GM21367 (cell line): ENCODE results near the gene OTOF.

Experiments
- ATAC-seq: cut with Tn5 transposase; IDR thresholded peaks from one replicate; pipeline ENCODE4 v1.9.1; 2021; ENCODE audit not compliant: unreplicated experiment

The OTOF gene

GRCh38 chr2:26477911-26478253 is at the start of gene OTOF:
Gene OTOF (minus strand): TSS chr2:26478124.
- ATAC-seq, result no peak

DNA sequence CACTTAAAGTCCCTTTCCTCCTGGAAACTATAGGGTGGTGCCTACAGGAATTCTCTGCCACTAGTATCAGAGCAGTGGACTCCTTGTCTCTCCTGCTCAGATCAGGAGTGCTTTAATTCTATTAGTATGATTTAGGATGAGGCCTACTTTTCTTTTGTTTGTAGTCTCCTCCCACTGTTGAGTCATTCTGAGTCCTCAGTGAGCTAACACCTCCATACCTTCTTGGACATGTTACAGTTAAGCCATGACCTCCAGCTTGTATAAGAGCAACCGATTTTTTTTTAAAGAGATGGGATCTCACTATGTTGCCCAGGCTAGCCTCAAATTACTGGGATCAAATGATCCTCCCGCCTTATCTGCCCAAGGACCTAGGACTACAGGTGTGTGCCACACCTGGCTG is 48.7 kb upstream of the OTOF start:
- ATAC-seq, result no peak

- no peak for ATAC-seq
Observed at GRCh38 chr2:26526105-26526504, 48.2 kb upstream of the OTOF start.

GRCh38 chr2:26523750-26524149 is 45.8 kb upstream of the OTOF start:
- no peak for ATAC-seq

GRCh38 chr2:26522751-26523171 is 44.8 kb upstream of the OTOF start:
- no peak for ATAC-seq

GRCh38 chr2:26522325-26522724 is 44.4 kb upstream of the OTOF start:
- ATAC-seq, result no peak

GRCh38 chr2:26521913-26522180 is 43.9 kb upstream of the OTOF start:
- ATAC-seq, result no peak

DNA sequence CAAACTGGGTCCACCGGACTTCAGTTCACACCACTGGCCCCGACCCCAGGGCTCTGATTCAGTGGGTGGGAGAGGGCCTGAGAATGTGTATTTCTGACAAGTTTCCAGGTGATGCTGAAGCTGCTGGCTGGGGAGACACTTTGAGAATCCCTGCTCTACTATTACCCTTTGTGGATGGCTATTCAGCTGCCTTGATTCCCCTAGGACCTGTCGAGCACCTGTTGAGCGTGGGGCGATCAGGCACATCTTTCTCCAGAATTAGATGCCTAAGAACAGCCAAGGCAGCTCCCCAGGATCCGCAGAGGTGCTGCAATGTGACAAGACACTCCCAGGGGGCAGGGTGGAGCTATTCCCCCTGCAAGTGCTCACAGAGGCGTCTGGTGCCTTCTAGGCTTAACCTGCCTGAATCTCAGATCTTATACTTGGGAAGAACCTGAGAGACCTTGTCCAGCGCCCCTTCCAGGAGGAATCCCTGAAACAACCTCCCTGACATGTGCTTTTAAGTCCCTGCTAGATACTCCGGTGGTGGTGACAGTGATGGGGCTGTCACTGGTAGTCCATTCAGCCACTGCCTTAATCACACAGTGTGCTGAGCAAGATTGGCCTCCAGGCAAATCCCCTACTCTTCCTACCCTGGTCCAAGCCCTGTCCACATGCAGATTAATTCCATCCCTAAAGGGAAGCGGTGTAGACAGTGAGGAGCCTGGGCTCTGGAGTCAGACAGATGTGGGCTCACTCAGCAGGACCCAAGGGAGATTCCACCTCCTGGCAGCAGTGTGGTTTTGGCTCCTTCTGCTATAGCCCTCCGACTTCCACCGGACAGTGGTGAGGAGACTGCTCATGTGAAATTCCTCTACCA is 43.4 kb upstream of the OTOF start:
- no peak for ATAC-seq

DNA sequence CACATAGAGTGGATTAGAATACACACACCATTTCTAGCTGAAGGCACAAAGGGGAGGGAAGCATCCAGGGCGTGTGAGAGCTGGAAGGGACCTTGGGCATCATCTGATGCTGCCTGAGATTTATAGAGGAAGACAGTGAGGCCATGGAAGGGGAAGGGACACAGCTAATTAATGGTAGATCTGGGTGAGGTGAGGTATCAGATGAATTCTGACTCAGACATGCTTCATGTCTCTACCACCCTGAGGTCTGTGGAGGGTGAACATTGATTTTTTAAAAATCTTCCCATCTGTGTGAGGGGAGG is 42.2 kb upstream of the OTOF start:
- no peak for ATAC-seq

DNA sequence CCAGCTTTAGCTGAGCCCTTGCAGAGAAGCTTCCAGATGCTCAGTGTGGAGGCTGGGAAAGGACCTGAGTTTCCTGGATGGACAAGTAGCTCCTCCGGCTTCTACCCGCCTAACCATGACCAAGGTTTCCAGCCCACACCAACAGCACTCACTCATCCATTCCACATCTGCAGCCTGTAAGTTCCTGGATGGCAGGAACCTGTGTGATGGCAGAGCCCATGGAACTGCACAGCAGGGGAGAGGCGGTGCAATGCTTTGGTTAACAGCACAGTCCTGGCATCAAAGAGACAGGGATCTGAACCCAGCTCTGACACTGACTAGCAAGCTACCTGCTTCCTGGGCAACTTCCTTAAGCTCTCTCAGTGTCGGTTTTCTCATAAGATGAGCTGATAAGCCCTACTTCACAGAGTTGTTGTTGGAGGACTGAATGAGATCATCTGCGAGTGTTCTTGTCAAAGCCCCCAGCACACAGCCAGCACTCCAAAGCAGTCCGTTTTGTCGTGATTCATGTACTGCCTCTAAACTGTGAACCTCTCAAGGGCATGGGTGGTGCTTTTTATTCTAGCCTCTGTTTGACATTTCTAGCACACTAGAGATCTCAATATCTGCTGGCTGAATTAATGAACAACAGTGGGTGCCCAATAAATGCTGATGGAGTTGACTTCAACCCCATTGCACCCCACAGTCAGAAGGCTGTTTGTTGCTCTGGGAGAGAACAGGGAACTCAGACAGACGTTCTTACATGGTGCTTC is 41.6 kb upstream of the OTOF start:
- no peak for ATAC-seq

DNA sequence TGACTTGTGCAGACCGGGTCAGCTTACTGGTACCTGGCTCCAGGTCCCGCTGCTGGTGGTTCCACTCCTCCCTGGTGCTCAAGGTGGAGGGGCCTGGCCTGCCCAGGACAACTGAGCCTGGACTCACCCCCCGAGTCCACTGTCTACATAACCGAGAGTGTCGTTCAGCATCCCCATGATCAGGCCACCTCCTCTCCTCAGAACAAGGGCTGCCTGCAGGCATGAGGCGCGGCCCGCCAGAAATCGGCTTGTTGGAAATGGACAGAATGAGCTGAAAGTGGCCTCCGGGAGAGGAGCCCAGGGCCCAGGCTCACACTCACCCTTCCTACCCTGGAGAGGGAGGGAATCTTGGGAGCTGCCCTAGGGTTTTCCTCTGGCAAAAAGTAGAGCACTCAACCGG is 38.9 kb upstream of the OTOF start:
- ATAC-seq, result no peak

DNA sequence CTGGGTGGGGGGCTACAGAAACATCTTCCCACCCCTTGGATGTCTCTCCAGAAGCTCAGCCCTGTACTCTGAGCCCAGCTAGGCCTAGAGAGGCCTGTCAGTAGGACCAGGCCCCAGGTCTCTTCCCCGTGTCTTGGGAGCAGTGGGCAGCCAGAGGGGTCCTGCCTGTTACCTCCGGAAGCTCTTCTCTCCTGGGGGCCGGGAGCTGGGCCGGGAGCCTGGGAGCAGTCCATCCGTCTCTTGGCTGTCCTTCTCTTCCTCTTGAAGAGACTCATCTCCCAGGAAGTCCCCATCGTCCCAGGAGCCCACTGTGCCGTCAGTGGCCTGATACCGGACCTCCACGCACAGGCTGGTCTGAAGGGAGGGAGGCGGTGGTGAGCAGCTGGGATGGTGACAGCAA is 38.3 kb upstream of the OTOF start:
- no peak for ATAC-seq

DNA sequence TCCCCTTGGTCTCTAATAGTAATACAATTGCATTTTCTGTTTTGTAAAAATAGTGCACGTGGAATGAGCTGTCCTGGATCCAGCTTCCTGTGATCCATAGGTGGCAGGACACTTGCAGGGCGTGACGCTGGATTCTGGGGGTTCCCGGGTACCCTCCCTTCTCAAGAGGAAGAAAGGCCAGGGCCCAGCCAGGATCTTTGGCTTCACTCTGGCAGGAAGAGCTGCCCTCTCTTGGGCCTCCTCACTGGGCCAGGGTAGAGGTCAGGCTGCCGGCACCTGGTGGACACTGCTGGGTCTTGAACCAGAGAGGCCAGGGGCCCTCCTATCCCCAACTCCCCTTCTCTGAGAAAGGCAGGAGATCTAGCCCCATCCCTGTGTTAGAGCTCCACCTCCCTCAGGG is 37.8 kb upstream of the OTOF start:
- no peak for ATAC-seq

- ATAC-seq, result no peak
Observed at GRCh38 chr2:26514045-26514444, 36.1 kb upstream of the OTOF start.

GRCh38 chr2:26513261-26513660 is 35.3 kb upstream of the OTOF start:
- no peak for ATAC-seq

DNA sequence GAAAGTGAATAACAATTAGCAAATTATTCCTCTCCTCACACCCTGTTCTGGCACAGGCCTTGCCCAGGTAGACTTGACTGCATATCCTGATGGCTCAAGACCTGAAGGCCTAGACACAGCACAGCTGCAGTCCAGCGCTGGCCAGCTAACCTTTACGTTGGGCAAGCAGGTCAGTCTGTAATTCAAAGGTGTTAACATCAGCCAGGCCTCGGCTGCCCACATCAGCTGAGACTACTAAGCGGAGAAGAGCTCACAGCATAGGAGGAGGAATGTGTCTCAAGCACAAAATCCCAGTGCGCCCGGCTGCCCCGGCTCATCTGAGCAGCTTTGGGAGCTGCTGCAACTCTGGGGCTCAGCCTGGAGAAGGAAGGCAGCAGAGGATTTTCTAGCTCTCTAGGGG is 33.5 kb upstream of the OTOF start:
- no peak for ATAC-seq

GRCh38 chr2:26510344-26510973 is 32.5 kb upstream of the OTOF start:
- ATAC-seq, result no peak

DNA sequence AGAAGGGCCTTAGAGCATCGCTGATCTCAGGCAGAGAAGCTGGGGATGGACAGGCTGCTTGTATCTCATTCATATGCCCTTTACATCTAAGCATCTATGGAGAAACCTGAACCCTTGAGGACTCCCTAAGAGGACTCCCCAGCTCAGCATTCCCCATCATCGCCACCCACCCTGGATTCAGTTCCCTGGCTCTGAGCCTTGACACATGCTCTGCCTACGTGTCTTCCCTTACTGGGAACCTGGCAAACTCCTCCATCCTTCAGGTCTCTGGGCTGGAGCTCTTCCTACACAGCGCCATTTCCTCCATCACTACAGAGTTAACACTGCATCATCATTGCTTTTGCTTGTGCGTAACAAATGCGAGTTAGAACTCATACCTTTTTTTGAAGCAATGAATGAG is 31.2 kb upstream of the OTOF start:
- no peak for ATAC-seq

- no peak for ATAC-seq
Observed at GRCh38 chr2:26507932-26508331, 30.0 kb upstream of the OTOF start.

GRCh38 chr2:26507088-26507487 is 29.2 kb upstream of the OTOF start:
- ATAC-seq, result no peak

DNA sequence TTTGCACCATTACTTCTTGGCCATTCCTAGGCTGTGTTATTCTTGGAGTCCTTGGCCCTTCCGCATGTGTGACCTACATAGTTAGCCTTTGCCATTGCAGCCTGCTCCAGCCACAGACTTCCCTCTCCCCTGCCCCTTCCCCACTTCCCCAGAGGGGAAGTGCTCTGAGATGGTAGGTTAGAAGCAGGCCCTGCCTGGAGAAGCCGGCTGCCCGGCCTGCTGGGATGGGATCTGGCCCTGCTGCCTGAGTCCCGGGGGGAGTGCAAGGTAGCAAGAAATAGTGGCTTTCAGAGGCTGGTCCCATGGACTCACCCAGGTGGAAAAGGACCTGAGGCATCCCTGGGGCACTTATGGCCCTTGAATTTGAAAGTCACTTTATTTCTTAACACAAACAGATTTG is 28.4 kb upstream of the OTOF start:
- ATAC-seq, result no peak

DNA sequence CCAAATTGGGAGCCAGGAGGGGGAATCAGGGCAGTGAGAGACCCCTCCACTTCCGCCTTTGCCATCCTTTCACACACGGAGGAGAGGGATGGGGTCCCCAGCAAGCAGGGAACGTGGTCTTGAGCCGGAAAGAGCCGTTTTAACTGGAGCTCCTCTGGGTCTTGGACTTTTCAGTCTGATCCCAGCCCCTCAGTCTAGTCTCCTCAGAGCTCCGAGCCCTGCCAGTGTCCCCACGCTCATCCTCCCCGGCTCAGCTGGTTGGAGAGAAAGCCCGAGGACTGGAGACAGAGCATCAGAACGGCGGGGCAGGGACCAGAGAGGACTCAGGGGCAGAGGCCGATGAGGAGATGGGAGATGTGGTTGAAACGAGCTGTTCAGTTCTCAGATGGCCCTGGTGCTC is 26.1 kb upstream of the OTOF start:
- ATAC-seq, result no peak
